ENCODE measurements around the gene ZYX. TPM values are rescaled to one million over a fixed set of nuclear protein-coding genes. Genes with fewer than 3 reads are reported as not detected.

Gene ZYX
- total and polyA plus RNA-seq, 5 donors from 2014 or later = 81.1 to 174 (median 92.8) TPM

DNA sequence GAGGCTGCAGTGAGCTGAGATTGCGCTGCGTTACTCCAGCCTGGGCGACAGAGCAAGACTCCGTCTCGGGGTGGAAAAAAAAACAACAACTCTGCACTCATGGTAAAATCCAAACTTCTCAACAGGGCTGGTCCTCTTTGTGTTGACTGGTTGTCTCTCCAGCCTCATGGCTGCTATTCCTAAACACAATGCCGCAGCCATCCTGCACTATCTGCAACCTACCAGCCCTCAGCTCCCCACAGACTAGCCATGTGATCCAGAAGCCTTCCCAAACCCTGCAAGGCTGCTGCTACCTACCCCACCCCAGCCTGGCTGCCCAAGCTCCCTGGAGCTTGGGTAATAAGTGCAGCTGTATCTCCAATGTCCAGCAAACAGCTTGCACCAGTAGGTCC lies 11.7 kb downstream of the ZYX start:
- Histone ChIP-seq H3K27me3 (ENCODE audit: control insufficient read depth, insufficient read depth, low read length) (no peaks in the 10 kb centered on the region), H3K36me3 (ENCODE audit: control insufficient read depth, insufficient read depth, low read length) (peaks cover 53% of the 10 kb centered on the region), H3K4me1 (ENCODE audit: control insufficient read depth, insufficient read depth, low read length, poor library complexity, severe bottlenecking) (no peaks in the 10 kb centered on the region), H3K9me3 (ENCODE audit: control insufficient read depth in 2 of 2, low read length in 2 of 2) (no peaks in the 10 kb centered on the region), H3K27ac (ENCODE audit: insufficient read depth, low read length, poor library complexity, severe bottlenecking) (no peak overlapping the region), H3K4me3 (ENCODE audit: low read depth, low read length) (no peak overlapping the region)
- peaks cover 0 to 26% (median 4%) of the 10 kb centered on the region in 4 donors for H3K4me1 Mint-ChIP-seq
- no peak for ATAC-seq (ENCODE audit: low read depth in 2 of 2)
- H3K36me3 Mint-ChIP-seq = peaks cover 39% of the 10 kb centered on the region
- H3K27me3 Mint-ChIP-seq = no peaks in the 10 kb centered on the region
- no peaks in the 10 kb centered on the region for H3K9me3 Mint-ChIP-seq
- no peak overlapping the region for H3K4me3 Mint-ChIP-seq
- no peak for DNase-seq
- peak overlapping the region in 1 of 3 donors; percentile 46 for H3K27ac Mint-ChIP-seq

DNA sequence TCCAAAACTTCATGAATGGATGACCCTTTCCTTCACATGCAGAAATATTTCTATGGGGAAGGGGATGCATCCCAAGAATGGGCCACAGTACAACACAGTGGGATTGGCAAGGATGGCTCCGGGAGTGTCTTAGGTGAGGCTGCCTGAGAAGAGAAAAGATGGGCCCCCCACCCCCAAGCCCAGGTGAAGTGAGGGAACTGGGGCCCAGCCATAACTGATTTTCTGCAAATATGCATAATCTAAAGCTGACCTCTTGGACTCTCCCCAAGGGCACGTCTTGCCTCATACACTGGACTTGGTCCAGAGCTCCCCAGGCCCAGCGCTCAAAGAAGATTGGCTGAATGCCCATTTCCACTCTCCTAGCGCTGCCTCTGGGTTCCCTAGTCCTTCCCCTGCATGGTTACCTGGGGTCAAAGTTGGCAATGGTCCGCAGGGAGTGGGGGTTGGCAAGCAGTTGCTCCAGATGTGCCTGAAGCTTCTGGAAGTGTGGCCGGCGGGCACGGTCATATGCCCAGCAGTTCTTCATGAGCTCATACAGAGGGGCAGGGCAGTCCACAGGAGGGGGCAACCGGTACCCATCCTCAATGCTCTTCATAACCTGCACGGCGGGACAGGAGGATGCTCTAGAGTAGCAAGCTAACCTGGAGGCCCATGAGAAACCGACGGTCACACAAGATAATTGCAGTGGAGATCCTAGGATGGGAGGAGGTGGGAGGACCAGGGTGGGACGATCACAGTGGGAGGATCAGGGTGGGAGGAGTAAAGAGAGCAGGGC lies 12.3 kb downstream of the ZYX start:
- Mint-ChIP-seq H3K4me3 (no peak overlapping the region), H3K27ac (peak overlapping the region in 1 of 3 donors; percentile 81), H3K36me3 (peaks cover 41% of the 10 kb centered on the region), H3K4me1 (peaks cover 0 to 23% (median 4%) of the 10 kb centered on the region in 4 donors), H3K27me3 (no peaks in the 10 kb centered on the region), H3K9me3 (no peaks in the 10 kb centered on the region)
- Histone ChIP-seq H3K27ac (ENCODE audit: insufficient read depth, low read length, poor library complexity, severe bottlenecking) (no peak overlapping the region), H3K4me1 (ENCODE audit: control insufficient read depth, insufficient read depth, low read length, poor library complexity, severe bottlenecking) (no peaks in the 10 kb centered on the region), H3K9me3 (ENCODE audit: control insufficient read depth in 2 of 2, low read length in 2 of 2) (no peaks in the 10 kb centered on the region), H3K4me3 (ENCODE audit: low read depth, low read length) (no peak overlapping the region), H3K27me3 (ENCODE audit: control insufficient read depth, insufficient read depth, low read length) (no peaks in the 10 kb centered on the region), H3K36me3 (ENCODE audit: control insufficient read depth, insufficient read depth, low read length) (peaks cover 52% of the 10 kb centered on the region)
- DNase-seq (no peak), ATAC-seq (ENCODE audit: low read depth in 2 of 2) (no peak)

DNA sequence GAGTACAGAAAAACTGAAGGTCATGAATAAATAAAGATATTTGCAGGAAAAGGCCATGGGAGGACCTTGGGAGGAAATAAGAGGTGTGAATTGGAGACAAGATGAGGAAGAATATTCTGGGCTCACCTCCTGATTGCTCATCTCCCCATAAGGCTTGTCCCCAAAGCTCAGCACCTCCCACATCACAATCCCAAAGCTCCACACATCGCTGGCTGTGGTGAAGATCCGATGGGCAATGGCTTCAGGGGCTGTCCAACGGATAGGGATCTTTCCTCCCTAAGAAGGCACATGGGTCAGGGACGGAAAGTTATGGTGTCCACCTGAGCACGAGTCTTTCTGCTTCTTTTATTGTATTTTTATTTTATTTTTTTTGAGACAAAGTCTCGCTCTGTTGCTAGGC lies 12.9 kb downstream of the ZYX start:
- Histone ChIP-seq H3K9me3 (ENCODE audit: control insufficient read depth in 2 of 2, low read length in 2 of 2) (no peaks in the 10 kb centered on the region), H3K36me3 (ENCODE audit: control insufficient read depth, insufficient read depth, low read length) (peaks cover 46% of the 10 kb centered on the region), H3K27ac (ENCODE audit: insufficient read depth, low read length, poor library complexity, severe bottlenecking) (no peak overlapping the region), H3K27me3 (ENCODE audit: control insufficient read depth, insufficient read depth, low read length) (no peaks in the 10 kb centered on the region), H3K4me1 (ENCODE audit: control insufficient read depth, insufficient read depth, low read length, poor library complexity, severe bottlenecking) (no peaks in the 10 kb centered on the region), H3K4me3 (ENCODE audit: low read depth, low read length) (no peak overlapping the region)
- no peak for DNase-seq
- peaks cover 37% of the 10 kb centered on the region for H3K36me3 Mint-ChIP-seq
- H3K4me1 Mint-ChIP-seq = peaks cover 0 to 20% (median 3%) of the 10 kb centered on the region in 4 donors
- no peaks in the 10 kb centered on the region for H3K27me3 Mint-ChIP-seq
- H3K27ac Mint-ChIP-seq = peak overlapping the region in 1 of 3 donors; percentile 81
- H3K9me3 Mint-ChIP-seq = no peaks in the 10 kb centered on the region
- H3K4me3 Mint-ChIP-seq = no peak overlapping the region
- no peak for ATAC-seq (ENCODE audit: low read depth in 2 of 2)

DNA sequence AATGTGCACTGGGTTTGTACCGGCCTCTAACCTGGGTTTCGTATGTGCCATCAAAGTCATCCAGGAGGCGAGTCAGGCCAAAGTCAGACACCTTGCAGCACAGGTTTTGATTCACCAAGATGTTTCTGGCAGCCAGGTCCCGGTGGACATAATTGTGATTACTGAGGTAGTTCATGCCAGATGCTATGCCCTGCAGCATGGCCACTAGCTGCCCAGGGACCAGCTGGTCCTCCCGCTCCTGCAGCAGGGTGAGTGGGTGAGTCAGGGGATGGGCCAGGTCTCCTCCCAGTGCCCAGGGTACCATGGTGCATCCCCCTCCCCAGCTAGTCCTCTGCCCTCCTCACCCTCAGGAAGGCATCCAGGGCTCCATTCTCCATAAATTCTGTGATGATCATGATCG lies 13.6 kb downstream of the ZYX start:
- Histone ChIP-seq H3K27ac (ENCODE audit: insufficient read depth, low read length, poor library complexity, severe bottlenecking) (no peak overlapping the region), H3K36me3 (ENCODE audit: control insufficient read depth, insufficient read depth, low read length) (peaks cover 40% of the 10 kb centered on the region), H3K27me3 (ENCODE audit: control insufficient read depth, insufficient read depth, low read length) (no peaks in the 10 kb centered on the region), H3K4me1 (ENCODE audit: control insufficient read depth, insufficient read depth, low read length, poor library complexity, severe bottlenecking) (no peaks in the 10 kb centered on the region), H3K4me3 (ENCODE audit: low read depth, low read length) (no peak overlapping the region), H3K9me3 (ENCODE audit: control insufficient read depth in 2 of 2, low read length in 2 of 2) (no peaks in the 10 kb centered on the region)
- Mint-ChIP-seq H3K36me3 (peaks cover 30% of the 10 kb centered on the region), H3K9me3 (no peaks in the 10 kb centered on the region), H3K27ac (no peak overlapping the region), H3K4me1 (peaks cover 0 to 13% (median 1%) of the 10 kb centered on the region in 4 donors), H3K4me3 (no peak overlapping the region), H3K27me3 (no peaks in the 10 kb centered on the region)
- ATAC-seq (ENCODE audit: low read depth in 2 of 2) (no peak), DNase-seq (no peak)

DNA sequence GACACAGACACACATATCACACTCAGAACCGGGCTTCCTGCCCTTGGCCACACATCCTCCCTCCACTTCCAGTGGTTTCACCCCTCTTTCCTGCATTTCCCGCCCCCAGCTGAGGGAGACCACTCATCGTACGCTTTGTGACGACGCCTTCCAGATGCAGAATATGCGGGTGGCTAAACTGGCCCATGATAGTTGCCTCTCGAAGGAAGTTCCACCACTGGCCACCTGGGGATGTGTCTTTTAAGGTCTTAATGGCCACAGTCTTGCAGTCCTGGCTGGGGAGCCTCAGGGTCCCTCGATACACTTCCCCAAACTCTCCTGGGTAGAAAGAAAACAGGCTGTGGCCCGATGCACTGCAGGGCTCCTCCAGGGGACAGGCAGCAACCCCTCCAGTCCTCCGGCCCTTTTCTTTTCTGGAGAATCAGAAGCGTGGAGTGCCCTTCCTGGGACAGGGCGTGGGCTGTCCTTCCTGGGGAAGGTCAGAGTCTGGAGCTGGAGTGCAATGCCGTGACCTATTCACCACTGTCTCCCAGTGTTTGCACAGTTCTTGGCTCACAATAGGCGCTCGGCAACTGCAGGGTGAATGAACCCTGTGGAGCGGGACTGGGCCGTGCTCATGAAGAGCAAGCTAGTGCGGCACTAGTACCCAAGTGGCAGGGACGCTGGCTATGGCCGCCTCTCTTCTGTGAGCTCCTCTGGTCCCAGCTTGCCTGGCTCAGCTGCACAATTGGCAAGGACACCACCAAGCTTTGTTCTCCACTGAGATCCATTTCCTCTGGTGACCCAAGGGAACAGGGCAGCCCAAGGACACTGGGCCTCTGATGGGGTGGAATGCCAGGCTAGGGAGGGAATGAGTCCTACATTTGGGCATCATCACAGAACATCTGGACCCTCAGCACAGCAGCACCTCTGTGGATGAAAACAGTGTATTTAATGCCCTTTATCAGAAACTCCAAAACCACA lies 14.3 kb downstream of the ZYX start:
- Histone ChIP-seq H3K27ac (ENCODE audit: insufficient read depth, low read length, poor library complexity, severe bottlenecking) (no peak overlapping the region), H3K36me3 (ENCODE audit: control insufficient read depth, insufficient read depth, low read length) (peaks cover 33% of the 10 kb centered on the region), H3K4me1 (ENCODE audit: control insufficient read depth, insufficient read depth, low read length, poor library complexity, severe bottlenecking) (no peaks in the 10 kb centered on the region), H3K4me3 (ENCODE audit: low read depth, low read length) (no peak overlapping the region), H3K27me3 (ENCODE audit: control insufficient read depth, insufficient read depth, low read length) (no peaks in the 10 kb centered on the region), H3K9me3 (ENCODE audit: control insufficient read depth in 2 of 2, low read length in 2 of 2) (no peaks in the 10 kb centered on the region)
- Mint-ChIP-seq H3K9me3 (no peaks in the 10 kb centered on the region), H3K4me1 (peaks cover 0 to 7% (median 0%) of the 10 kb centered on the region in 4 donors), H3K27me3 (no peaks in the 10 kb centered on the region), H3K36me3 (peaks cover 24% of the 10 kb centered on the region), H3K4me3 (no peak overlapping the region), H3K27ac (peak overlapping the region in 1 of 3 donors; percentile 16)
- no peak for DNase-seq
- ATAC-seq (ENCODE audit: low read depth in 2 of 2) = no peak

DNA sequence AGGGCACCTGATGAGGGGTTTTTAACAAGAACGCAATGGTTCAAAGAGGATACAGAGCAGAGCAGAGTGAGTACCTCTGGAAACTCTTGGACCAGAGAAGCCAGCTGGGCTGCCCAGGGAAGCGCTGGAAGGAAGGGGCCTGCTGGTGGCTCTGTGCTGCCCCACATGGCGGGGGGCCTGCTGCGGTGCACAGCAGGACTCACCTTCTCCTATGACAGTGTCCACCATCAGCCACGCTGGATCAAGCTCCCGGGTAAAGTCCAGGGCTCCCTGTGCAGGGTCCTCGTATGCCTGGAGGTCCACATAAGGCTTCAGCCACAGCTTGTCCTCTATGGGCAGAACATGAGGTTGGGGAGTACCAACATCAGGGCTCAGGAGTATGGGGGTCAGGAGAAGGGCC lies 15.0 kb downstream of the ZYX start:
- Histone ChIP-seq H3K36me3 (ENCODE audit: control insufficient read depth, insufficient read depth, low read length) (peaks cover 26% of the 10 kb centered on the region), H3K9me3 (ENCODE audit: control insufficient read depth in 2 of 2, low read length in 2 of 2) (no peaks in the 10 kb centered on the region), H3K4me3 (ENCODE audit: low read depth, low read length) (no peak overlapping the region), H3K4me1 (ENCODE audit: control insufficient read depth, insufficient read depth, low read length, poor library complexity, severe bottlenecking) (no peaks in the 10 kb centered on the region), H3K27me3 (ENCODE audit: control insufficient read depth, insufficient read depth, low read length) (no peaks in the 10 kb centered on the region), H3K27ac (ENCODE audit: insufficient read depth, low read length, poor library complexity, severe bottlenecking) (no peak overlapping the region)
- Mint-ChIP-seq H3K36me3 (peaks cover 21% of the 10 kb centered on the region), H3K9me3 (no peaks in the 10 kb centered on the region), H3K4me1 (peaks cover 0 to 2% (median 0%) of the 10 kb centered on the region in 4 donors), H3K4me3 (no peak overlapping the region), H3K27ac (peak overlapping the region in 1 of 3 donors; percentile 69), H3K27me3 (no peaks in the 10 kb centered on the region)
- DNase-seq (no peak), ATAC-seq (ENCODE audit: low read depth in 2 of 2) (no peak)

DNA sequence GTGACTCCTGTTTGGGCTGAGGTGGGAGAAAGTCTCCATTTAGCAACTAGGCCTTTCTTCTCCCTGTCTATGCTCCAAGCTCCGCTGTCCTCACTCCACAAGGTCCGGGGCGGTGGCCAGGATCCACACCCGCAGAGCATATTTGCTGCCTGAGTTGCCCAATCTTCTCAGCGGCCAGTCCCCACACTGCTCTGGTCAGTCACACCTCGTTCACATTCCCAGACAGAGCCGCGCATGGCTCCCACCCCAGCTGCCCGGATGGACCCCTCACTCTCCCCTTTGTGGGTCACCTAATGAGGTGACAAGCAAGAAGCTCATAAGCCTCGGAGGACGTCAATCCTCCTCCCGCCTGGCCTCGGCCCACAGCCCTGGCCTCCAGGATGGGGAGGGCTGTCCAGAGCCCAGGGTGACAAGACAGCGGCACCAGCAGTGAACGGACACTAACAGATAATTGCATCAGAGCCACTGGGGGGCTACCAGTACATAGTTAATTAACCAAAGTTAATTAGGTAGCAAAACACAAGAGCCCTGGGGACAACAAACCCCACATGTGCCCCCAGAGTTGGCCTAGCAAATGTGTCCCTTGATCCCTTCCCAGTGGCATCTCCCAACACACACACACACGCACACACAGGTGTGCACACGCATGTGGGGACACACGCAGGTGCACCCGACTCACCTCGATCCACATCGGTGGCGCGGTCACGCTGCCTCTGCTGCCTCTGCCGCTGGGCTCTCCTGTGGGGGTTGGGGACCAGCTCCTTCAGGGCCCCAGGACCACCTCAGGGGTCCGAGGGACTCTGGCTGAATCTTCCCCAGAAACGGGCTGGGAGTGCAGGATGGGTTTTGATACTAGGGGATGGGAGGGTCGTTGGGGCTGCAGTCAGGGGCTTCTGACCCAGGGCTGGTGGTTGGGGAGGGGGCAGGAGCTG lies 15.7 kb downstream of the ZYX start:
- Mint-ChIP-seq H3K36me3 (peaks cover 25% of the 10 kb centered on the region), H3K4me3 (no peak overlapping the region), H3K27me3 (no peaks in the 10 kb centered on the region), H3K4me1 (peaks cover 0 to 2% (median 0%) of the 10 kb centered on the region in 4 donors), H3K9me3 (no peaks in the 10 kb centered on the region), H3K27ac (peak overlapping the region in 2 of 3 donors; percentile 69 to 80)
- Histone ChIP-seq H3K4me1 (ENCODE audit: control insufficient read depth, insufficient read depth, low read length, poor library complexity, severe bottlenecking) (no peaks in the 10 kb centered on the region), H3K9me3 (ENCODE audit: control insufficient read depth in 2 of 2, low read length in 2 of 2) (no peaks in the 10 kb centered on the region), H3K27me3 (ENCODE audit: control insufficient read depth, insufficient read depth, low read length) (no peaks in the 10 kb centered on the region), H3K27ac (ENCODE audit: insufficient read depth, low read length, poor library complexity, severe bottlenecking) (no peak overlapping the region), H3K36me3 (ENCODE audit: control insufficient read depth, insufficient read depth, low read length) (peaks cover 19% of the 10 kb centered on the region), H3K4me3 (ENCODE audit: low read depth, low read length) (no peak overlapping the region)
- DNase-seq = no peak
- ATAC-seq (ENCODE audit: low read depth in 2 of 2) = no peak

Data from CD4-positive, CD25-positive, alpha-beta regulatory T cell (primary cell).